DMS153 treated with DMSO at 0.1 percent for 48 hours (cell line): ENCODE data around the gene LAS1L.
"Not testable (repeated sequence)": the region's sequence is repeated elsewhere in the genome, so short reads cannot be mapped to it uniquely, and the experiment has no call there.

Source experiments
- DNase-seq: peaks from one replicate; lab custom pipeline; 2025; ENCODE audit not compliant: unreplicated experiment; lab: John Stamatoyannopoulos, UW

LAS1L gene

GRCh38 chrX:65518980-65519379, 15.6 kb downstream of the LAS1L start:
- DNase-seq, result not testable (repeated sequence)

DNA sequence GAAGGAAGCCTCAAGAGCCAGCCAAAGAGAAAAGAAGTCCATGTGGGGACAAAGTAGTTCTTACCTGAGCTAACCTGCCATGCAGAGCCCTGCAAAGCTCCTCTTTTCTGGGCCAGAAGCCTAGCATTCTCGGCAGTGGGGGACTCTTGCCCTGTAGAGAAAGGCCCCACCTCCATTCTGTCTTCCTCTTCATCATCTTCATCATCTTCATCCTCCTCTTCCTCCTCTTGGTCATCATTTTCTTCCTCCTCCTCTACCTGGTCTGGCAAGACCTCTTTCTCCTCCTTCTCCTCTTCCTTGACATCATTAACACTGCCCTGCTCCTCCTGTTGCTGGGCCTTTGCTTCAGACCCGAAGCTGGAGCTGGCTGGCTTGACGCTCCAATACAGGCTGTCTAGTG, 16.7 kb downstream of the LAS1L start:
- DNase-seq, result no peak

- no peak for DNase-seq
Observed at GRCh38 chrX:65516756-65517155, 17.8 kb downstream of the LAS1L start.

- DNase-seq, result no peak
Observed at GRCh38 chrX:65513610-65514009, 21.0 kb downstream of the LAS1L start.

DNA sequence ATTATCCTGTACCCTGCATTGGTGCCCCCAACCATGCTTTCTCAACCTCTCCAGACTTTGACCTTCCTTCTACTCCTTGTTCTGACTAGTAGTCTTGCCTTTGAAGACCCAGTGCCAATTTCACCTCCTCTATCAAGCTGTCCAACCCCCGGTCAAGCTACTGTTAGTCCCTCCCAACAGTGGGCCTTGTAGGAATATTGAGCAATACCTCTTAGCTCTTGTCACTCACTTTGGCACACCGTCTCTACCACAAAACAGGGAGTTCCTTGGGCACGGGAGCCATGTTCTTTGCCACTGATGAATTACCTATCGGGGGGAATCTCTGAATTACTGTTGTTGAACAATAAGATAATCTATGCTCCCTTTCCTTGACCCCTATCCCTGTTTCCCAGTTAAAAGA, 25.2 kb downstream of the LAS1L start:
- DNase-seq, result no peak

- DNase-seq, result no peak
Observed at GRCh38 chrX:65508851-65509250, 25.7 kb downstream of the LAS1L start.

- no peak for DNase-seq
Observed at GRCh38 chrX:65502618-65503017, 32.0 kb downstream of the LAS1L start.

- no peak for DNase-seq
Observed at GRCh38 chrX:65493431-65493830, 41.2 kb downstream of the LAS1L start.

DNA sequence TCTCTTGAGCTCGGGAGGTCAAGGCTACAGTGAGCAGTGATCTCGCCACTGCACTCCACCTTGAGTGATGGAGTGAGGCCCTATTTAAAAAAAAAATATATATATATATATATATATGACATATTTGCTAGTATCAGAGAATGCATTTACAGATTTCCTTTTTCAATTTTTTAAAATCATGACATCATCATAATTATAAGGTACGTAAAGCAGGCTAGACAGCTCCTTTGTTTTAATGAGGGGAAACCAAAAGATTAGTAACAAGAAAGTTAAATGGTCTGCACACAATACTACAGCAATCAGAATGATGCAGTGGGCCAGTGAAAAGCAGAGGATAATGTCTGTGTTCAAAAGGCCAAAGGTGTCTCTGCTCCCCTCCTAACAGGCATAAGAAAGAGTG, 43.0 kb downstream of the LAS1L start:
- DNase-seq, result no peak

- no peak for DNase-seq
Observed at GRCh38 chrX:65488495-65488894, 46.1 kb downstream of the LAS1L start.

DNA sequence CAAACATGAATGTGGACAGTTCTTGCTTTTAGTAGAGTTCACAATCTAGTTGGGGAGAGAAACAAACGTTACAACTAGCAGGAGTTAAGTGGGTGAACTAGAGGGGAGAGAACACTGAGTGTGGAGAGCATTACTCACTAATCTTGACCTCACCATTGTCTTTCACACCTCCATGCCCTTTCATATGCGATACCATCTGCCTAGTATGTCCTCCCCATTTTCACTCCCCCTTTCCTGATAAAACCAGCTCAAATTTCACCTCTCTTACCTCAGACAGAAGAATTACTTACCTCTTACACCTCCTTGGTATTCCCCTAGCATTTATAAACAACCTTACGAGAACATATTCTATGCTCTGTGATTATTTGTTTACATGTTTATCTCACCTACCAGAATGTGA, 53.6 kb downstream of the LAS1L start:
- no peak for DNase-seq

- DNase-seq, result not testable (repeated sequence)
Observed at GRCh38 chrX:65479102-65479501, 55.5 kb downstream of the LAS1L start.

DNA sequence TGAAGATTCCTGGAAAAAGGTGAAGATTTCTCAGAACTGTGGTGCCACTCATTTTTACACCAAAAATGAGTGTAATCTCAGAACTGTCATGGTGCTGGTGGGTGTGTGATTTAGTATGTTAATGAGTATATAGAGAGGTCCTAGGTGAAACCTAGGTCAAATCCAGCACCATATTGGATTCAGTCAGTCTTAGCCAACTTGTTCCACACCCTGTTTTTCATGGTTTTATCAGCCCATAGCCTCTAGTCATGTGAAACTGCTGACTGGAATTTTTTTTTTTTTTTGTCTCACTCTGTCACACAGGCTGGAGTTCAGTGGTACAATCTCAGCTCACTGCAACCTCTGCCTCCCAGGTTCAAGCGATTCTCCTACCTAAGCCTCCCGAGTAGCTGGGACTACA, 58.0 kb downstream of the LAS1L start:
- DNase-seq, result no peak

- DNase-seq, result no peak
Observed at GRCh38 chrX:65463550-65463949, 71.0 kb downstream of the LAS1L start.
